IPS-18a (cell line): Measurements from ENCODE around the gene SLC17A7.

Experiments
- H3K27ac ChIP-seq: one replicate; pipeline ENCODE4 v1.5.1; 2013; ENCODE audit warnings: low read length
- H3K27me3 ChIP-seq: one replicate; pipeline ENCODE4 v1.6.1; 2013; ENCODE audit warnings: mild to moderate bottlenecking, low read length; ENCODE audit not compliant: control insufficient read depth, insufficient read depth
- H3K36me3 ChIP-seq: one replicate; pipeline ENCODE4 v1.6.1; 2013; ENCODE audit warnings: low read depth, low read length; ENCODE audit not compliant: control insufficient read depth
- H3K4me1 ChIP-seq: one replicate; pipeline ENCODE4 v1.6.1; 2013; ENCODE audit warnings: low read depth, low read length; ENCODE audit not compliant: control insufficient read depth
- H3K4me3 ChIP-seq: one replicate; pipeline ENCODE4 v1.5.1; 2013; ENCODE audit warnings: low read length
- H3K9ac ChIP-seq: one replicate; pipeline ENCODE4 v1.6.1; 2013; ENCODE audit warnings: mild to moderate bottlenecking, low read length, moderate library complexity
- H3K9me3 ChIP-seq: one replicate; pipeline ENCODE4 v1.6.1; 2013; ENCODE audit warnings: low read depth, low read length; ENCODE audit not compliant: control insufficient read depth

Gene SLC17A7

GRCh38 chr19:49431330-49431749 is 10.0 kb downstream of the SLC17A7 start:
- Histone ChIP-seq H3K4me3 (no peak overlapping the region), H3K4me1 (peaks cover 13% of the 10 kb centered on the region), H3K36me3 (no peaks in the 10 kb centered on the region), H3K27ac (no peak overlapping the region), H3K9ac (no peak overlapping the region), H3K27me3 (peaks cover 46% of the 10 kb centered on the region), H3K9me3 (no peaks in the 10 kb centered on the region)

- Histone ChIP-seq H3K9ac (no peak overlapping the region), H3K27me3 (peaks cover 51% of the 10 kb centered on the region), H3K27ac (no peak overlapping the region), H3K4me3 (no peak overlapping the region), H3K36me3 (no peaks in the 10 kb centered on the region), H3K4me1 (peaks cover 11% of the 10 kb centered on the region), H3K9me3 (no peaks in the 10 kb centered on the region)
Observed at GRCh38 chr19:49430678-49431329, 10.5 kb downstream of the SLC17A7 start.

DNA sequence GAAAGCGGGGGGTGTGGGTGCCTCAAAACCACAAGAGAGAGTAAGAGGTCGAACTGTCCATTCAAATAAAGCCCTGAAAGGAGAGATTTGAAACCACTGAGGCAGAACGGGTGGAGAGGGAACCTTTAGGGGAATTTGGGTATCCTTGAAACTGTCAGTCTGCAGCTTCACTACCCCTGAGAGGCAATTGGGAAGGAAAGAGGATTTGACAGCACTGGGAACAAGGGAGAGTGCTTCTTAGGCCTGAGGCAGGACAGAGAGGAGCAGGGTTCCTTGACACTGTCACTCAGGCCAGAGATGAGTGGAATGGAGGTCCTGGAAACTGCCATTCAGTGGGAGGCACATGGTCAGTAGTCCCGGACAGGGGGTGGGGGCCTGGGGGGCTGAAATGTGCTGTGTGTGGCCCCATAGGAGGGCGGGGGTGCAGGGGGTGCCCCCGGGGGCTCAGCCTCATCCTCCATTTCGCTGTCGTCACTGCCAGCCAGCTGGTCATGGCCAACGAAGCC is 11.1 kb downstream of the SLC17A7 start:
- H3K4me1 ChIP-seq, result peaks cover 15% of the 10 kb centered on the region
- no peak overlapping the region for H3K4me3 ChIP-seq
- H3K36me3 ChIP-seq, result no peaks in the 10 kb centered on the region
- H3K27me3 ChIP-seq, result peaks cover 57% of the 10 kb centered on the region
- no peak overlapping the region for H3K9ac ChIP-seq
- H3K9me3 ChIP-seq, result no peaks in the 10 kb centered on the region
- no peak overlapping the region for H3K27ac ChIP-seq

- Histone ChIP-seq H3K27ac (no peak overlapping the region), H3K4me3 (peak overlapping the region; percentile 70), H3K36me3 (no peaks in the 10 kb centered on the region), H3K9me3 (no peaks in the 10 kb centered on the region), H3K27me3 (peaks cover 70% of the 10 kb centered on the region), H3K4me1 (peaks cover 16% of the 10 kb centered on the region), H3K9ac (peak overlapping the region; percentile 11)
Observed at GRCh38 chr19:49428547-49429451, 12.5 kb downstream of the SLC17A7 start.

GRCh38 chr19:49427855-49428546 is 13.3 kb downstream of the SLC17A7 start:
- Histone ChIP-seq H3K27me3 (peaks cover 70% of the 10 kb centered on the region), H3K36me3 (no peaks in the 10 kb centered on the region), H3K9ac (peak overlapping the region; percentile 59), H3K4me1 (peaks cover 16% of the 10 kb centered on the region), H3K27ac (no peak overlapping the region), H3K4me3 (peak overlapping the region; percentile 70), H3K9me3 (no peaks in the 10 kb centered on the region)

DNA sequence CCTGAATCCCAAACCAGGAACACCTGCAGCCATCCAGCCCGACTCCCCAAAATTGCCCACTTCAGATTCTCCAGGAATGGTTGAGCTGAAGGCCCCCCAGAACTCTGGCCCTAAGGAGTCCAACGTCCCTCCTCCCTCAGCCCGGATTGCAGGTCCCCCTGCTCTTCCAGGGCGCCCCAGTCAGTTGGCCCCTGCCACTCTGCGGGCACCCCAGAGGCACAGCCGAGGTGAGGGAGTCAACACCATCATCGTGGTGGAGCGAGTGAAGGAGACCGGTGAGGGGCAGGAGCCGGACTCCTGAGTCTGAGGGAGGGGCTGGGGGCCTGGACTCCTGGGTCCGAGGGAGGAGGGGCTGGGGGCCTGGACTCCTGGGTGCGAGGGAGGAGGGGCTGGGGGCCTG is 14.0 kb downstream of the SLC17A7 start:
- H3K9me3 ChIP-seq, result no peaks in the 10 kb centered on the region
- no peak overlapping the region for H3K9ac ChIP-seq
- H3K27me3 ChIP-seq, result peaks cover 70% of the 10 kb centered on the region
- peaks cover 16% of the 10 kb centered on the region for H3K4me1 ChIP-seq
- no peak overlapping the region for H3K27ac ChIP-seq
- peak overlapping the region; percentile 70 for H3K4me3 ChIP-seq
- H3K36me3 ChIP-seq, result no peaks in the 10 kb centered on the region

GRCh38 chr19:49425922-49426592 is 15.3 kb downstream of the SLC17A7 start:
- H3K4me3 ChIP-seq, result peak overlapping the region; percentile 32
- no peaks in the 10 kb centered on the region for H3K36me3 ChIP-seq
- peaks cover 16% of the 10 kb centered on the region for H3K4me1 ChIP-seq
- no peak overlapping the region for H3K9ac ChIP-seq
- H3K27ac ChIP-seq, result no peak overlapping the region
- H3K27me3 ChIP-seq, result peaks cover 77% of the 10 kb centered on the region
- H3K9me3 ChIP-seq, result no peaks in the 10 kb centered on the region

DNA sequence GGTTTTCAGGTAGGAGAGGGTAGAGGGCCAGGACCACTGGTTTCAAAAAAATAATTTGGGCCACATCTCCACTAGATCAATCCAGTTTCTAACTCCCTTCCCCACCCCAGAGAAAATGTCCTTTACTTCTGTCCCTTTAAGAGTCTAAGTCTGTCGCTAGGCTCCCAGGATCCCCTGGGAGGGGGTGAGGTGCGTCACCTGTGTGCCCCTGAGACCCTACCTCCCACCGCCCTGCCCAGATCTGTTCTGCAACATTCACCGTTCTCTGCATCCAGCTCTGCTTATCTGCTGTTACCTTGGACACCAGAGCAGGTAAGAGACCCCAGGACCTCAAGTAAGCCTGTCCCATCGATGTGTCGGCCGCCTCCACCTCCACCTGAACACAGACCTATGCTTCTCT is 16.1 kb downstream of the SLC17A7 start, which contains the start of gene GFY:
Gene GFY, plus strand, starts transcription at position 211 of the 400 bp plus-strand sequence. CDS start 1,043 bp downstream, outside the sequence.
- Histone ChIP-seq H3K27ac (no peak within 1 kb of the TSS), H3K4me3 (peak within 1 kb of the TSS; percentile 32), H3K36me3 (no peaks in the 10 kb centered on the region), H3K4me1 (peaks cover 22% of the 10 kb centered on the region), H3K9ac (no peak within 1 kb of the TSS), H3K9me3 (no peaks in the 10 kb centered on the region), H3K27me3 (peaks cover 79% of the 10 kb centered on the region)

DNA sequence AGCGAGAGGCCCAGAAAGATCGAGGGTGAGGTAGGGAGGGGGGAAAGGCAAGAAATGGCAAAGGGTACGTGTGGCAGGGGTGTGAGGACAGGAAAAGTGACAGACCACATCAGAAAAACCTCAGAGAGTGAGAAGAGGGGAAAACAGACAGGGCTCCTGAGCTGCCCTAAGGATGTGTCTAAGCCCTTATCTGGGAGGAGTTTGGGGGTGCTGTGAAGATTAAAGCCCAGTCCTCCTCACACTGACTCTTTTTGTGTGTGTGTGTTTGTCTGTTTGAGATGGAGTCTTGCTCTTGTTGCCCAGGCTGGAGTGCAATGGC is 17.4 kb downstream of the SLC17A7 start:
- Histone ChIP-seq H3K9ac (no peak overlapping the region), H3K9me3 (no peaks in the 10 kb centered on the region), H3K36me3 (no peaks in the 10 kb centered on the region), H3K27ac (no peak overlapping the region), H3K27me3 (peaks cover 69% of the 10 kb centered on the region), H3K4me3 (no peak overlapping the region), H3K4me1 (peaks cover 22% of the 10 kb centered on the region)

- Histone ChIP-seq H3K36me3 (no peaks in the 10 kb centered on the region), H3K27me3 (peaks cover 69% of the 10 kb centered on the region), H3K9ac (no peak within 1 kb of the TSS), H3K27ac (no peak within 1 kb of the TSS), H3K4me1 (peaks cover 18% of the 10 kb centered on the region), H3K4me3 (peak within 1 kb of the TSS; percentile 31), H3K9me3 (no peaks in the 10 kb centered on the region)
Observed at GRCh38 chr19:49423071-49423984, 18.0 kb downstream of the SLC17A7 start, which contains the start of gene PTH2. PTH2 (minus strand) TSS chr19:49423441; CDS start chr19:49423339, 102 bp downstream.
